HFFc6 (cell line): ENCODE data around the gene TUBGCP5. TPM values are rescaled to one million over a fixed set of nuclear protein-coding genes. Genes with fewer than 3 reads are reported as not detected.

Experiments
- DNase-seq: peaks from one replicate; pipeline ENCODE4 v3.0.0-alpha.2; 2018
- H3K27ac Mint-ChIP-seq: 2 replicates; pipeline ENCODE4 v1.8.0; 2020; ENCODE audit warnings: mild to moderate bottlenecking, mixed read lengths
- H3K27me3 Mint-ChIP-seq: 2 replicates; pipeline ENCODE4 v1.8.0; 2021; ENCODE audit warnings: mild to moderate bottlenecking, moderate library complexity, mixed read lengths; ENCODE audit not compliant: insufficient read depth
- H3K36me3 Mint-ChIP-seq: 2 replicates; pipeline ENCODE4 v1.8.0; 2021; ENCODE audit warnings: low read depth, mixed read lengths
- H3K4me1 Mint-ChIP-seq: 2 replicates; pipeline ENCODE4 v1.8.0; 2020; ENCODE audit warnings: low read depth, mixed read lengths
- H3K4me3 Mint-ChIP-seq: 2 replicates; pipeline ENCODE4 v1.8.0; 2020; ENCODE audit warnings: mild to moderate bottlenecking, moderate library complexity, mixed read lengths
- H3K9me3 Mint-ChIP-seq: 2 replicates; pipeline ENCODE4 v1.8.0; 2020; ENCODE audit warnings: mild to moderate bottlenecking, mixed read lengths
- total RNA-seq, 6 experiments: library from RNA; stranded (reverse); fragmentation: NEBNext Ultra II Directional; extraction: Animal tissue kit (Norgen Biotek cat#: 25700); gene quantifications; 2 replicates in 1 of 6; 3 replicates in 5 of 6; pipeline ENCODE4 v1.2.3, GENCODE V29; 2021
- TF ChIP-seq, protein P1 (sequence below): fragments of 200-600 bp; sonication (generic); IDR thresholded peaks from 2 replicates; pipeline ENCODE4 v1.5.0; 2021; ENCODE audit warnings: antibody characterized with exemption, mild to moderate bottlenecking

The TUBGCP5 gene
- total RNA-seq, 6 experiments from 2014 or later, result 11.7 to 13.8 (median 13.1) TPM

DNA sequence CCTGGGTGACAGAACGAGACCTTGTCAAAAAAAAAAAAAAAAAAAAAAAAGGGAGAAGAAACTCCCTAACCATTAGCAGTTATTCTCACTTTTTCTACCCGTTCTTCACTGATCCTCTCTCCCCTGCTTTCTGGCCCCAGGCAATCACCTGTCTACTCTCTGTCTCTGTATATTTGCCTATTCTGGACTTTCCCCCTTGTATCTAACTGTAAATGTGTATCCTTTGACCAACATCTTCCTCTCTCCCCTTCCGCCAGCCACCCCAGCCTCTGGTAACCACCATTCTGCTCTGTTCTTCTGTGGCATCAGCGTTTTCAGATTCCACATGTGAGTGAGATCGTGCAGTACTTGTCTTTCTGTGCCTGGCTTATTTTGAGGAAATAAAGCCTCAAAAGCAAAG is 66.1 kb downstream of the TUBGCP5 start:
- H3K4me3 Mint-ChIP-seq, result no peak overlapping the region
- peaks cover 13% of the 10 kb centered on the region for H3K36me3 Mint-ChIP-seq
- H3K27me3 Mint-ChIP-seq, result no peaks in the 10 kb centered on the region
- DNase-seq, result no peak
- TF ChIP-seq, protein P1, sequence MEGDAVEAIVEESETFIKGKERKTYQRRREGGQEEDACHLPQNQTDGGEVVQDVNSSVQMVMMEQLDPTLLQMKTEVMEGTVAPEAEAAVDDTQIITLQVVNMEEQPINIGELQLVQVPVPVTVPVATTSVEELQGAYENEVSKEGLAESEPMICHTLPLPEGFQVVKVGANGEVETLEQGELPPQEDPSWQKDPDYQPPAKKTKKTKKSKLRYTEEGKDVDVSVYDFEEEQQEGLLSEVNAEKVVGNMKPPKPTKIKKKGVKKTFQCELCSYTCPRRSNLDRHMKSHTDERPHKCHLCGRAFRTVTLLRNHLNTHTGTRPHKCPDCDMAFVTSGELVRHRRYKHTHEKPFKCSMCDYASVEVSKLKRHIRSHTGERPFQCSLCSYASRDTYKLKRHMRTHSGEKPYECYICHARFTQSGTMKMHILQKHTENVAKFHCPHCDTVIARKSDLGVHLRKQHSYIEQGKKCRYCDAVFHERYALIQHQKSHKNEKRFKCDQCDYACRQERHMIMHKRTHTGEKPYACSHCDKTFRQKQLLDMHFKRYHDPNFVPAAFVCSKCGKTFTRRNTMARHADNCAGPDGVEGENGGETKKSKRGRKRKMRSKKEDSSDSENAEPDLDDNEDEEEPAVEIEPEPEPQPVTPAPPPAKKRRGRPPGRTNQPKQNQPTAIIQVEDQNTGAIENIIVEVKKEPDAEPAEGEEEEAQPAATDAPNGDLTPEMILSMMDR, result no peak
- H3K27ac Mint-ChIP-seq, result no peak overlapping the region
- H3K4me1 Mint-ChIP-seq, result peaks cover 32% of the 10 kb centered on the region
- H3K9me3 Mint-ChIP-seq, result no peaks in the 10 kb centered on the region

DNA sequence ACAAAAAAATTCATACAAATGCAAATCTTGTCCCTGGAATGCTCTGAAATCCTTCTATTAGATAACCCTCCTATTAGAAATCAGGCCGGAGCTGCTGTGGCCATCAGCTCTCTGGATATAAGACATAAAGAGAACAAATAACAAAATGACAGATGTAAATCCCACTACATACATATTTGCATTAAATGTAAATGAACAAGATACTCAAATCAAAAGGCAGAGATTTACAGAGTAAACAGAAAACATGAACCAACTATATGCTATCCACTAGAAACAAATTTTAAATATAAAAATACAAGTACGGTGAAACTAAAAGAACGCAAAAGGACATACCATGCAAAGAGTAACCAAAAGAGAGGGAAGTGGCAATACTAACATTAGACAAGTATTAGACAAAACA is 69.9 kb downstream of the TUBGCP5 start:
- TF ChIP-seq, protein P1, result no peak
- Mint-ChIP-seq H3K4me3 (no peak overlapping the region), H3K27ac (0 out of 2 replicates have a peak overlapping the region, but pooled peaks have one; percentile 89), H3K9me3 (no peaks in the 10 kb centered on the region), H3K27me3 (0 out of 2 replicates have a peak, but pooled peaks cover 3% of the 10 kb centered on the region), H3K4me1 (peaks cover 48% of the 10 kb centered on the region), H3K36me3 (peaks cover 13% of the 10 kb centered on the region)
- DNase-seq, result no peak

DNA sequence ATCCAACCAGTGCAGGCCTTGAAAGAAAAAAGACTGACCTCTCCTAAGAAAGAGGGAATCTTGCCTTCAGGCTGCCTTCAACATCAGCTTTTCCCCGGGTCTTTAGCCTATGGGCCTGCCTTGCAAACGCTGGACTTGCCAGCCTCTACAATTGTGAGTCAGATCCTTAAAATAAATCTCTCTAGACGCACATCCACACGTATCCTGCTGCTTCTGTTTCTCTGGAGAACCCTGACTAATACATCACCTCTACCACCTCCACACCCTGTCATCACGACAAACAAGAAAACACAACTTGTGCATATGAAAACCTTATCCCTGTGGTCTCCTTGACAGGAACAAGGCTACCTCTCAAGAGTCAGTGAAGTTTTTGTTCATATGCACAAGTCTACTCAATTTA is 71.0 kb downstream of the TUBGCP5 start:
- Mint-ChIP-seq H3K4me1 (peaks cover 50% of the 10 kb centered on the region), H3K36me3 (peaks cover 13% of the 10 kb centered on the region), H3K27ac (peak overlapping the region; percentile 89), H3K4me3 (peak overlapping the region; percentile 72), H3K27me3 (peaks cover 7% of the 10 kb centered on the region), H3K9me3 (no peaks in the 10 kb centered on the region)
- TF ChIP-seq, protein P1, result no peak
- peak; percentile 94 for DNase-seq

GRCh38 chr15:22967084-22967770 is 72.1 kb downstream of the TUBGCP5 start:
- Mint-ChIP-seq H3K27me3 (peaks cover 7% of the 10 kb centered on the region), H3K4me3 (0 out of 2 replicates have a peak overlapping the region, but pooled peaks have one; percentile 32), H3K27ac (peak overlapping the region; percentile 89), H3K36me3 (peaks cover 13% of the 10 kb centered on the region), H3K4me1 (peaks cover 59% of the 10 kb centered on the region), H3K9me3 (no peaks in the 10 kb centered on the region)
- no peak for DNase-seq
- TF ChIP-seq, protein P1, result no peak

- peaks cover 7% of the 10 kb centered on the region for H3K27me3 Mint-ChIP-seq
- no peak for DNase-seq
- peaks cover 66% of the 10 kb centered on the region for H3K4me1 Mint-ChIP-seq
- TF ChIP-seq, protein P1, result no peak
- peak overlapping the region; percentile 62 for H3K27ac Mint-ChIP-seq
- no peaks in the 10 kb centered on the region for H3K9me3 Mint-ChIP-seq
- H3K4me3 Mint-ChIP-seq, result no peak overlapping the region
- peaks cover 13% of the 10 kb centered on the region for H3K36me3 Mint-ChIP-seq
Measured at GRCh38 chr15:22966321-22967083, 72.9 kb downstream of the TUBGCP5 start.
